ENCODE results near the gene CTIF.
A peak's percentile ranks its signal among the peaks of the same experiment; 100 is the strongest.

The CTIF gene

DNA sequence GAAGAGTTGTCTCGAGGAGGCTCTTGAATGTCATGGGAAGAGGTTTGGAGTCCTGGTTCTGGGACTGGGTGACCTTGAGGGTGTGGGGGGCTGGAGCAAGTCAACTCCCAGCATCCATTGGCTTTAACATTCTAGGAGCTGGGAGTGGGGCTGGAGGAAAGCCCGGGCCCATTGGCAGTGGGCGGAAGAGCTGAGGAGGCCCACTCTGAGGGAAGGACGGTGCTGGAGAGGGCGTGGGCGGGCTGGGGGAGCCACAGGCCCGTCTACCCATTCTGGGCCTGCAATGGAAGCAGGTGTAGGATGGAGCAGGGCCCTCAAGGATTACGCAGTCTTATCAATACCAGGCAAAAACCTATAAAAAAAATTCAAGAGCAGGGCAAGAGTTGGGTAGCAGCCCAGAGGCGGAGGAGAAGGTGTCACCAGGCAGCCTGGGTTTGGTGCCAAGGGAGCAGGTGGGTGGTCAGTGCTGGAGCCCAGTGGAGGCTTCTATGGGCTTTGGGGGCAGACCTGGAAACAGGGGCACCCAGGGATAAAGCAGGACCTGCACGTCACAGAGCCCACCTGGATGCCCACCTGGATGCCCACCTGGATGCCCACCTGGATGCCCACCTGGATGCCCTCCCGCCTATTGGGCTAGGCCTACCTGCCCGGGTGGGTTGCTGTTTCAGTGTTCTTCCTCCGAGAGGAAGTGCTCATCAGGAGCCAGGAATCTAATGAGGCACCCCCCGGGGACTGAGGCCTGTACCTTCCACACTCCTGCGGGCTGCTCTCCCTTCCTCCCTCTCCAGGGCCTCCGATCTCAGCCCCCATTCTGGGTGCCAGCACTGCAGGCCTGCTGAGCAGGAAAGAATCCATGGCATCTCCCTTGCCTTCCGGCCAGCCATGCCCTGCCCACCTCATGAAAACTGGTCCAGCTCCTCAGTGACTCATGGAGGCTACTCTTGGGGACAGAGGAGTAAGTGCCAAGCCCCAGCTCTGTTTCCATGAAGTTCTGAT, 71.3 kb downstream of the CTIF start:
- no peak for FAIRE-seq
- TF ChIP-seq, protein P1, sequence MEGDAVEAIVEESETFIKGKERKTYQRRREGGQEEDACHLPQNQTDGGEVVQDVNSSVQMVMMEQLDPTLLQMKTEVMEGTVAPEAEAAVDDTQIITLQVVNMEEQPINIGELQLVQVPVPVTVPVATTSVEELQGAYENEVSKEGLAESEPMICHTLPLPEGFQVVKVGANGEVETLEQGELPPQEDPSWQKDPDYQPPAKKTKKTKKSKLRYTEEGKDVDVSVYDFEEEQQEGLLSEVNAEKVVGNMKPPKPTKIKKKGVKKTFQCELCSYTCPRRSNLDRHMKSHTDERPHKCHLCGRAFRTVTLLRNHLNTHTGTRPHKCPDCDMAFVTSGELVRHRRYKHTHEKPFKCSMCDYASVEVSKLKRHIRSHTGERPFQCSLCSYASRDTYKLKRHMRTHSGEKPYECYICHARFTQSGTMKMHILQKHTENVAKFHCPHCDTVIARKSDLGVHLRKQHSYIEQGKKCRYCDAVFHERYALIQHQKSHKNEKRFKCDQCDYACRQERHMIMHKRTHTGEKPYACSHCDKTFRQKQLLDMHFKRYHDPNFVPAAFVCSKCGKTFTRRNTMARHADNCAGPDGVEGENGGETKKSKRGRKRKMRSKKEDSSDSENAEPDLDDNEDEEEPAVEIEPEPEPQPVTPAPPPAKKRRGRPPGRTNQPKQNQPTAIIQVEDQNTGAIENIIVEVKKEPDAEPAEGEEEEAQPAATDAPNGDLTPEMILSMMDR (IDR thresholded peaks at IDR 0.05; ENCODE audit: insufficient read depth, missing control alignments): no peak
- DNase-seq (ENCODE audit: insufficient read length, low spot score): no peak

DNA sequence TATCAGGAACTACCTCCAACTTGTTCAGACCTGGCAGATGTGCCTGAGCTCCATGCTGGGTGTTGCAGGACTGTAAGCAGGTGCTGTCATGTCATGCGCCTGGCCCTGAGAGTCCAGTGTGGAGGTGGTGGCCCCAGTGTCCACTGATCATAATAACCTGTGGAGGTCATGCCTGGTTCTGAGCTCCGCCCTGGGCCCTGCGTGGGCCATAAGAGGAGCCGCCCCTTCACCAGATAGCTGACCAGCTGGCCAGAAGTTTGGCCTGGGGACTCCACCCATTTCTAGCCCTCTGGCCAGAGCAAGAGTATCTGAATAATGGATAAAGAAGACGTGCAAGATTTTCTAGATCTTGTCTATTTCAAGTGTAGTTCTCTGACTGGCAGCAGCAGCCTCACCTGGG, 72.4 kb downstream of the CTIF start:
- DNase-seq (ENCODE audit: insufficient read length, low spot score) (no peak), FAIRE-seq (no peak)
- TF ChIP-seq, protein P1 (IDR thresholded peaks at IDR 0.05; ENCODE audit: insufficient read depth, missing control alignments): no peak

DNA sequence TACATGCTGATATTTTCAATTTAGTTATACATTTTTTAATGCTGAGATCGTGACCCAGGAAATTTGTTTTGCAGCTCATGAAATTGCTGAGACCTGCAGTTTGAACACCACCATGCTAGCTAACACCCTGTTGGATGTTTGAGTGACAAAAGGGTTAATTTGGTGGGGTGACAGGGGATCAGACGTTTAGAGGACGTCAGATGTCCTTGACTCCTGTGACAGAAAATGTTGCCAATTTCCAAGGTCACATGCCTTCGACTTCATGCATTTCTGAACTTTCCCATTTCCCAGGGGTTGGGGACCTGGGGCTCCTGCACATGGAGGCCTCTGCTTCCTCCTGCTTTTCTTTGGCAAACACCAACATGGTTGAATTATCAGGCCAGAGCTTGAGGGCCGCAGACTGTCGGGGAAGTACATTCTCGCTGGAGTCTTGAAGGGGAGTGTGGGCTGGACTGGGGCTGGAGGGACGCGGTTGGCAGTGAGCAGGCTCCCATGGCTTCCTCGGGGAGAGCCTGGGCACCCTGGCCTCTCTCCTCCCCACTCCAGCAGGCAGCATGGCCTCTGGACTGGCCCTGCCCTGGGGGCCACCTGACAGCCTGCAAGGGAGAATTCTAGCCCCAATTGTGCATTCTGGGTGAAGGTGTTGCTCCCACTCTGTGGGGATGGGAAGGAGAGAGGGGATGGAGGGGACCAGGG, 73.1 kb downstream of the CTIF start:
- DNase-seq (ENCODE audit: insufficient read length, low spot score) (no peak), FAIRE-seq (no peak)
- TF ChIP-seq, protein P1 (IDR thresholded peaks at IDR 0.05; ENCODE audit: insufficient read depth, missing control alignments): no peak

DNA sequence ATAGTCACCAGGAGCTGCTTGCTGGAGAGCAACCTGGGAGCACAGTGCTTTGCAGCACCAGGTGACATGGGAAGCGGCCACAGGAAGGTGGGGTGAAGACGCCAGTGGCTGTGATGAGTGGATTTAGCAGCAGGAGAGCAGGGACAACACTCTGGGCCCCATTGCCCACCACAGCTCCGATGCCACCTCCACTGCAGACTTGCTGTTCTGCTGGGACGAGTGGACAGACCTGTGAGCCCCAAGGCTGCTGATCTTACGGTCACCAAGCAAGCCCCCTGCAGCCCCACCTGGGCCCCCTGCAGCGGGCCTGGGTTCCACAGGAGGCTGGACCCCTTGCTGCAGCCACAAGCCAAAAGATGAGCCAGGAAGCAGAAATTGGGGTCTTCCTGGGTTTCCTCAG, 73.7 kb downstream of the CTIF start:
- no peak for DNase-seq (ENCODE audit: insufficient read length, low spot score)
- TF ChIP-seq, protein P1 (IDR thresholded peaks at IDR 0.05; ENCODE audit: insufficient read depth, missing control alignments): no peak
- no peak for FAIRE-seq

DNA sequence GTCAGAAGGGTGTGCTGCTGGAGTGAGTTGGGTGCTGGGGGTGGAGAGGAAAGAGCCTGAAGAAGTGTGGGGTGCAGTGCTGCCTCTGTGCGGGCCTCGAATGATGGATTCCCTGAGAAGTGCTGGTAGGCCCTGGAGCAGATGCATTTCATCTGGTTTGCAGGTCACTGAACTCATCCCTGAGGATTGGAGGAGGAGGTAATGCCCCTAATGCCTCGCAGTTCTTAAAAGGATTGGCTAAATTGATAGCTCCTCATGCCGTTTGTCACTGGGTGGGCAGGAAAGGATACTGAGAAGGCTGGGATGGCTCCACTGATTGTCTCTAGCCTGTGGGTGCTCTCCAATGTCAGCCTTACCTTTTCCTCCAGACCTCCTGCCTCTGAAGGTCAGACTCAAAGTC, 74.1 kb downstream of the CTIF start:
- FAIRE-seq (no peak), DNase-seq (ENCODE audit: insufficient read length, low spot score) (peak; percentile 61)
- TF ChIP-seq, protein P1 (IDR thresholded peaks at IDR 0.05; ENCODE audit: insufficient read depth, missing control alignments): no peak

DNA sequence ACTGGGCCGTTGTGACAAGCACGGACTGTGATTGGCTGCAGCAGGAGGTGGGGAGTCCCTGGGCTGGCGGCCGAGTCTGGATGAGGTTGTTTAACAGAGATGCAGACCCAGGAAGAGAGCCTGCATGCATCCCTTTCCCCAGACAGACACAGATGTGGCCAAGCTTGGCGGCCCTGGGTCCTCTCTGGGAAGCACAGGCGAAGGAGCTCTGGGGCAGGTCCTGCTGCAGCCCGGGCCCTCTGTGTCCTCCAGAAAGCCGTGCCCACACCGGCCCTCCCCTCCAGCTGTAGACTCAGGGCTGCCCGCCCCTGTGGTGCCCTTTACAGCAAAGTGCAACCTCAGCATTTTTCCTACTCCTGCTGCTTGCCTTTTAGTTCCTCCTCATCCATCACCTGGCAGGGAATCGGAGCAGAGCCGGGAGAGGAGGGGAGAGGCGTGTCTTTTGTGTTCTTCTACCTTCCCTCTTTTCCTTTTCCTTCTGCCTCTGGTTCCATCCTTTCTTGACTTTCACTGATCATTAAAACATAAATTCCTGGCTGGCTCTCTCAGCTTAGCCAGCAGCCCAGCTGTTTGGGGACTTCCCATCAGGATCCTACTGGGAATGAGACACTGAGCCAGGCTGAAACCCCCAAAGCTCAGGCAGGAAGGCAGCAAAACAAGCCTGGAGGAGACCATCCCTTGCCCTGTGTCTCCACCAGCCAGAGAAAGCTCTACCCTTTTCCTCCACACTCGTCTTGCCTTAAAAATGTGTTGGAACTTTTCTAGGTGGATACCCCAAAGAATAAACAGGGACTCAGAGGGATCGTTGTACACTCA, 75.0 kb downstream of the CTIF start:
- TF ChIP-seq, protein P1 (IDR thresholded peaks at IDR 0.05; ENCODE audit: insufficient read depth, missing control alignments): no peak
- FAIRE-seq: no peak
- no peak for DNase-seq (ENCODE audit: insufficient read length, low spot score)
